Stimulated activated naive CD8-positive, alpha-beta T cell treated with anti-CD3 and anti-CD28 coated beads, Interleukin-15, amount 100 ng/mL, for 72 hours (primary cell): ENCODE results near the gene SNX20.

Source experiments
- ATAC-seq: fragments of 150-1000 bp; cut with Tn5 transposase; 2 replicates; pipeline ENCODE4 v1.10.0; 2021; ENCODE audit warnings: mild to moderate bottlenecking, moderate library complexity
- DNase-seq, 2 donors: peaks; one replicate each; pipeline ENCODE4 v3.0.0; 2021 to 2022
- H3K27ac Mint-ChIP-seq, 2 donors: one replicate each; pipeline ENCODE4 v1.8.0; 2022; ENCODE audit warnings: mild to moderate bottlenecking in 2 of 2, mixed read lengths in 2 of 2, moderate library complexity in 2 of 2
- H3K27me3 Mint-ChIP-seq: one replicate; pipeline ENCODE4 v1.8.0; 2022; ENCODE audit warnings: mixed read lengths
- H3K4me1 Mint-ChIP-seq: one replicate; pipeline ENCODE4 v1.8.0; 2022; ENCODE audit warnings: mild to moderate bottlenecking, mixed read lengths
- H3K4me3 Mint-ChIP-seq, 2 donors: one replicate each; pipeline ENCODE4 v1.8.0; 2022; ENCODE audit warnings: mild to moderate bottlenecking in 2 of 2, mixed read lengths in 2 of 2, moderate library complexity in 1 of 2
- H3K9me3 Mint-ChIP-seq, 2 donors: one replicate each; pipeline ENCODE4 v1.8.0; 2022; ENCODE audit warnings: mixed read lengths in 2 of 2

SNX20 gene

GRCh38 chr16:50675686-50676610 lies 5.2 kb downstream of the SNX20 start:
- Mint-ChIP-seq H3K4me3 (no peak overlapping the region), H3K27ac (no peak overlapping the region), H3K9me3 (peaks cover 19 to 22% of the 10 kb centered on the region in 2 donors), H3K27me3 (no peaks in the 10 kb centered on the region), H3K4me1 (peaks cover 44% of the 10 kb centered on the region)
- ATAC-seq: no peak
- no peak for DNase-seq

- Mint-ChIP-seq H3K27ac (no peak overlapping the region), H3K9me3 (peaks cover 19 to 22% of the 10 kb centered on the region in 2 donors), H3K27me3 (no peaks in the 10 kb centered on the region), H3K4me3 (no peak overlapping the region), H3K4me1 (peaks cover 41% of the 10 kb centered on the region)
- no peak for DNase-seq
- no peak for ATAC-seq
Measured at GRCh38 chr16:50674831-50675230, 6.3 kb downstream of the SNX20 start.

GRCh38 chr16:50673496-50674275 lies 7.4 kb downstream of the SNX20 start:
- peaks cover 19 to 22% of the 10 kb centered on the region in 2 donors for H3K9me3 Mint-ChIP-seq
- H3K27ac Mint-ChIP-seq: no peak overlapping the region
- peak; percentile 29 for ATAC-seq
- no peak for DNase-seq
- peaks cover 30% of the 10 kb centered on the region for H3K4me1 Mint-ChIP-seq
- no peak overlapping the region for H3K4me3 Mint-ChIP-seq
- no peaks in the 10 kb centered on the region for H3K27me3 Mint-ChIP-seq

- peaks cover 30% of the 10 kb centered on the region for H3K4me1 Mint-ChIP-seq
- no peaks in the 10 kb centered on the region for H3K27me3 Mint-ChIP-seq
- peak; percentile 68 to 71 for DNase-seq
- ATAC-seq: peak; percentile 46
- H3K27ac Mint-ChIP-seq: peak overlapping the region in 1 of 2 donors; percentile 19
- H3K9me3 Mint-ChIP-seq: peaks cover 19 to 22% of the 10 kb centered on the region in 2 donors
- no peak overlapping the region for H3K4me3 Mint-ChIP-seq
Measured at GRCh38 chr16:50671644-50672260, 9.4 kb downstream of the SNX20 start.

GRCh38 chr16:50670476-50670875 lies 10.6 kb downstream of the SNX20 start:
- Mint-ChIP-seq H3K4me1 (peaks cover 32% of the 10 kb centered on the region), H3K4me3 (no peak overlapping the region), H3K27me3 (no peaks in the 10 kb centered on the region), H3K9me3 (peaks cover 19 to 22% of the 10 kb centered on the region in 2 donors), H3K27ac (no peak overlapping the region)
- ATAC-seq: no peak
- no peak for DNase-seq

GRCh38 chr16:50669741-50670140 lies 11.4 kb downstream of the SNX20 start:
- DNase-seq (no peak), ATAC-seq (no peak)
- Mint-ChIP-seq H3K4me1 (peaks cover 39% of the 10 kb centered on the region), H3K4me3 (no peak overlapping the region), H3K27ac (no peak overlapping the region), H3K27me3 (no peaks in the 10 kb centered on the region), H3K9me3 (peaks cover 19 to 22% of the 10 kb centered on the region in 2 donors)

- no peak for DNase-seq
- Mint-ChIP-seq H3K9me3 (peaks cover 19 to 22% of the 10 kb centered on the region in 2 donors), H3K4me1 (peaks cover 41% of the 10 kb centered on the region), H3K27me3 (no peaks in the 10 kb centered on the region), H3K4me3 (no peak overlapping the region), H3K27ac (no peak overlapping the region)
- ATAC-seq: no peak
Measured at GRCh38 chr16:50668368-50669008, 12.6 kb downstream of the SNX20 start.

- Mint-ChIP-seq H3K27ac (peak overlapping the region; percentile 42 to 94), H3K4me1 (peaks cover 41% of the 10 kb centered on the region), H3K4me3 (peak overlapping the region; percentile 72 to 77), H3K9me3 (peaks cover 15% of the 10 kb centered on the region in 2 donors), H3K27me3 (no peaks in the 10 kb centered on the region)
- DNase-seq (no peak), ATAC-seq (no peak)
Measured at GRCh38 chr16:50667497-50668367, 13.4 kb downstream of the SNX20 start.

- Mint-ChIP-seq H3K9me3 (peaks cover 6 to 7% of the 10 kb centered on the region in 2 donors), H3K4me3 (peak overlapping the region; percentile 72 to 77), H3K4me1 (peaks cover 41% of the 10 kb centered on the region), H3K27ac (peak overlapping the region; percentile 42 to 94), H3K27me3 (no peaks in the 10 kb centered on the region)
- DNase-seq (peak; percentile 30 to 49), ATAC-seq (peak; percentile 82)
Measured at GRCh38 chr16:50666658-50667496, 14.2 kb downstream of the SNX20 start.

GRCh38 chr16:50665128-50665878 lies 15.8 kb downstream of the SNX20 start:
- no peaks in the 10 kb centered on the region for H3K9me3 Mint-ChIP-seq
- ATAC-seq: peak; percentile 56
- peaks cover 36% of the 10 kb centered on the region for H3K4me1 Mint-ChIP-seq

GRCh38 chr16:50664270-50664669 lies 16.8 kb downstream of the SNX20 start:
- no peaks in the 10 kb centered on the region for H3K27me3 Mint-ChIP-seq
- H3K4me3 Mint-ChIP-seq: no peak overlapping the region
- ATAC-seq (no peak), DNase-seq (no peak)
- no peaks in the 10 kb centered on the region for H3K9me3 Mint-ChIP-seq
- H3K4me1 Mint-ChIP-seq: peaks cover 36% of the 10 kb centered on the region
- H3K27ac Mint-ChIP-seq: peak overlapping the region in 1 of 2 donors; percentile 27

More at GRCh38 chr16:50665128-50665878, 15.8 kb downstream of the SNX20 start:
- Mint-ChIP-seq H3K27me3 (no peaks in the 10 kb centered on the region), H3K4me3 (peak overlapping the region; percentile 70 to 81), H3K27ac (peak overlapping the region; percentile 57 to 95)
- DNase-seq: peak; percentile 74 to 79

- Mint-ChIP-seq H3K4me1 (peaks cover 22% of the 10 kb centered on the region), H3K4me3 (no peak overlapping the region), H3K27me3 (no peaks in the 10 kb centered on the region), H3K27ac (no peak overlapping the region), H3K9me3 (no peaks in the 10 kb centered on the region)
- DNase-seq (no peak), ATAC-seq (no peak)
Measured at GRCh38 chr16:50662306-50662940, 18.7 kb downstream of the SNX20 start.

GRCh38 chr16:50659806-50660205 lies 21.3 kb downstream of the SNX20 start:
- Mint-ChIP-seq H3K4me1 (peaks cover 2% of the 10 kb centered on the region), H3K9me3 (no peaks in the 10 kb centered on the region), H3K27ac (peak overlapping the region in 1 of 2 donors; percentile 79), H3K4me3 (no peak overlapping the region), H3K27me3 (no peaks in the 10 kb centered on the region)
- ATAC-seq (no peak), DNase-seq (no peak)
